ENCODE data around the gene POLR2I.

DNA sequence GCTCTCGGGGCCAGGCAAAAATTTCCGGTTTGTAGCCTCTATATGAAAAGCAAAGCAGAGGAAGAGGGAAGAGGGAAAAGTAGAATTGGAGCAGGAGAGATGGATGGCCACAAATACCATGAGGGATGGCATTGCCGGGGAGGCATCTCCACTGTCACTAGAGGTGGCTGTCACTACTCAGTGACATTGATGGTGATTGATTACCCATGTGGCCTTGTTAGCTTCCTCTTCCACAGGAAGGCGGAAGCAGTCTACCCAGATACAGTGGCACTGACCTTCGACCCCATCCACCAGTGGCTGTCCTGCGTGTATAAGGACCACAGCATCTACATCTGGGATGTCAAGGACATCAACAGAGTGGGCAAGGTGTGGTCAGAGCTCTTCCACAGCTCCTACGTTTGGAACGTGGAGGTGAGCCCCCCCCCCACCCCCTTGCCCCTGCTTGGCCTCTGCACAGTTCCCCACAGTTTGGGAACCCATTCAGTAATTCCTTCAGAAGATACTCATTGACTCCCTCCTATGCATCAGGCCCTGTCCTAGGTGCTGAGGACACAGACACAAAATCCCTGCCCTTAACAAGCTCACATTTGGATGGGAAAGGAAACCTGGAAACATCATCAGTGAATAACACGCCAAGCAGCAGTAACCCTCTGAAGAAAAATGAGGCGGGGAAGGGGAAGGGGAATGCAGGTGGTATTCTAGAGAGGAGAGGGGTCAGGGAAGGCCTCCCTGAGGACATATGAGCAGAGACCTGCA, 41.4 kb downstream of the POLR2I start:
- TF ChIP-seq, protein P1, sequence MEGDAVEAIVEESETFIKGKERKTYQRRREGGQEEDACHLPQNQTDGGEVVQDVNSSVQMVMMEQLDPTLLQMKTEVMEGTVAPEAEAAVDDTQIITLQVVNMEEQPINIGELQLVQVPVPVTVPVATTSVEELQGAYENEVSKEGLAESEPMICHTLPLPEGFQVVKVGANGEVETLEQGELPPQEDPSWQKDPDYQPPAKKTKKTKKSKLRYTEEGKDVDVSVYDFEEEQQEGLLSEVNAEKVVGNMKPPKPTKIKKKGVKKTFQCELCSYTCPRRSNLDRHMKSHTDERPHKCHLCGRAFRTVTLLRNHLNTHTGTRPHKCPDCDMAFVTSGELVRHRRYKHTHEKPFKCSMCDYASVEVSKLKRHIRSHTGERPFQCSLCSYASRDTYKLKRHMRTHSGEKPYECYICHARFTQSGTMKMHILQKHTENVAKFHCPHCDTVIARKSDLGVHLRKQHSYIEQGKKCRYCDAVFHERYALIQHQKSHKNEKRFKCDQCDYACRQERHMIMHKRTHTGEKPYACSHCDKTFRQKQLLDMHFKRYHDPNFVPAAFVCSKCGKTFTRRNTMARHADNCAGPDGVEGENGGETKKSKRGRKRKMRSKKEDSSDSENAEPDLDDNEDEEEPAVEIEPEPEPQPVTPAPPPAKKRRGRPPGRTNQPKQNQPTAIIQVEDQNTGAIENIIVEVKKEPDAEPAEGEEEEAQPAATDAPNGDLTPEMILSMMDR (IDR thresholded peaks at IDR 0.05) = no peak
- TF ChIP-seq TCF7L2 (IDR thresholded peaks at IDR 0.05; ENCODE audit: low read depth, low read length) (no peak), SIN3A (IDR thresholded peaks at IDR 0.05; ENCODE audit: borderline replicate concordance, insufficient read depth, low read depth, low read length) (no peak), POLR2AphosphoS5 (IDR thresholded peaks at IDR 0.05; ENCODE audit: low read depth, low read length) (no peak)
